MM.1S (cell line): ENCODE data around the gene ACSF3.
"Not testable (repeated sequence)": the region's sequence is repeated elsewhere in the genome, so short reads cannot be mapped to it uniquely, and the experiment has no call there.

Experiments used
- DNase-seq: peaks from one replicate; pipeline ENCODE4 v3.0.0-alpha.2; 2015
- H2AFZ ChIP-seq: fragments of 300-600 bp; sonication (generic); 2 replicates; pipeline ENCODE4 v1.6.0; 2016; ENCODE audit warnings: antibody characterized with exemption, low read length
- H3F3A ChIP-seq: fragments of 300-600 bp; sonication (generic); 2 replicates; pipeline ENCODE4 v1.6.1; 2016; ENCODE audit warnings: mild to moderate bottlenecking, antibody characterized with exemption, low read length, moderate library complexity, mixed read lengths; ENCODE audit not compliant: insufficient read depth
- H3K27ac ChIP-seq: fragments of 300-600 bp; sonication (generic); 2 replicates; pipeline ENCODE4 v1.5.1; 2016; ENCODE audit warnings: mild to moderate bottlenecking, low read length
- H3K27me3 ChIP-seq: fragments of 300-600 bp; sonication (generic); replicated peaks from 2 replicates; pipeline ENCODE4 v1.6.0; 2016; ENCODE audit warnings: low read length; ENCODE audit not compliant: insufficient read depth
- H3K36me3 ChIP-seq: fragments of 300-600 bp; sonication (generic); replicated peaks from 2 replicates; pipeline ENCODE4 v1.6.1; 2016; ENCODE audit warnings: mild to moderate bottlenecking, low read length, mixed read lengths; ENCODE audit not compliant: insufficient read depth
- H3K4me1 ChIP-seq: fragments of 300-600 bp; sonication (generic); 2 replicates; pipeline ENCODE4 v1.6.1; 2016; ENCODE audit warnings: low read length, mixed read lengths
- H3K4me2 ChIP-seq: fragments of 300-600 bp; sonication (generic); 2 replicates; pipeline ENCODE4 v1.6.0; 2016; ENCODE audit warnings: low read depth, low read length
- H3K4me3 ChIP-seq: fragments of 300-600 bp; sonication (generic); 2 replicates; pipeline ENCODE4 v1.5.1; 2016; ENCODE audit warnings: low read length, mixed read lengths
- H3K79me2 ChIP-seq: fragments of 300-600 bp; sonication (generic); 2 replicates; pipeline ENCODE4 v1.6.1; 2016; ENCODE audit warnings: mixed run types, low read length, mixed read lengths
- H3K9ac ChIP-seq: fragments of 300-600 bp; sonication (generic); 2 replicates; pipeline ENCODE4 v1.6.1; 2016; ENCODE audit warnings: low read length, mixed read lengths
- H3K9me2 ChIP-seq: fragments of 300-600 bp; sonication (generic); replicated peaks from 2 replicates; pipeline ENCODE4 v1.6.1; 2016; ENCODE audit warnings: mild to moderate bottlenecking, low read length, mixed read lengths; ENCODE audit not compliant: insufficient read depth
- H3K9me3 ChIP-seq: fragments of 300-600 bp; sonication (generic); replicated peaks from 2 replicates; pipeline ENCODE4 v1.6.1; 2016; ENCODE audit warnings: mild to moderate bottlenecking, low read length, mixed read lengths; ENCODE audit not compliant: insufficient read depth
- H4K20me1 ChIP-seq: fragments of 300-600 bp; sonication (generic); 2 replicates; pipeline ENCODE4 v1.6.1; 2016; ENCODE audit warnings: mild to moderate bottlenecking, low read length, moderate library complexity, mixed read lengths; ENCODE audit not compliant: insufficient read depth
- EZH2 ChIP-seq: fragments of 300-600 bp; sonication (generic); optimal IDR thresholded peaks from 2 replicates; pipeline ENCODE3; 2017; ENCODE audit warnings: low read depth, mild to moderate bottlenecking, antibody characterized with exemption, low read length, mixed read lengths
- EZH2phosphoT487 ChIP-seq: fragments of 300-600 bp; sonication (generic); IDR thresholded peaks from 2 replicates; pipeline ENCODE4 v1.6.1; 2018; ENCODE audit warnings: antibody characterized with exemption, low read length
- TF ChIP-seq, protein P1 (sequence below): fragments of 300-600 bp; sonication (generic); IDR thresholded peaks from 2 replicates; pipeline ENCODE4 v1.5.1; 2016; ENCODE audit warnings: antibody characterized with exemption, low read length, mixed read lengths

Gene ACSF3

DNA sequence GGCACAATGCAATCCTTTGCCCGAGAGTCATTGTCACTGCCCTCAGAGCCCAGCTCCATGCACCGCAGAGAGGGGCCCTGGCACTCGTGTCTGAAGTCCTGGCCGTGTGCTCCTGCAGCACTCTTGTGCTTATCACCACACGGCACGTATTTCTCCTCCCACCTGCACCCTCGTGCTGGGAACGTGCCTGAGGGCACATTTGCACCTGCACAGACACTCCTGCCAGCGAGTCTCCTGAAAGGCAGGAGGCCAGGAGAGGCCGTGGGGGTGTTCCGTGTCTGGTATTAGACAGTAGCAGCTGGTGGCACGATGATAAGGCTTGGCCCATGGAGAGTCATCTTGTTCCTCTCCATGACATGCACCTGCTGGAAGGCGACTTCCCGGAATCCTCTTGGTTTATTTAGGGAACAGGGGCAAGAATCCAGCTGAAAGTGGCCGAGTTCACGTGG, 3.4 kb upstream of the ACSF3 start:
- no peak overlapping the region for H3K4me2 ChIP-seq
- H3K79me2 ChIP-seq = peaks cover 12% of the 10 kb centered on the region
- H3F3A ChIP-seq = no peaks in the 10 kb centered on the region
- no peaks in the 10 kb centered on the region for H3K9me2 ChIP-seq
- H4K20me1 ChIP-seq = no peaks in the 10 kb centered on the region
- no peaks in the 10 kb centered on the region for H3K9me3 ChIP-seq
- no peaks in the 10 kb centered on the region for H3K36me3 ChIP-seq
- H3K27me3 ChIP-seq = no peaks in the 10 kb centered on the region; the same call in 1 of the 2 replicates
- peaks cover 14% of the 10 kb centered on the region; the same call in 1 of the 2 replicates for H3K4me1 ChIP-seq
- no peak for DNase-seq
- H3K4me3 ChIP-seq = no peak overlapping the region
- no peak overlapping the region for H3K9ac ChIP-seq
- no peak overlapping the region for H3K27ac ChIP-seq
- H2AFZ ChIP-seq = no peak overlapping the region
- TF ChIP-seq, protein P1, sequence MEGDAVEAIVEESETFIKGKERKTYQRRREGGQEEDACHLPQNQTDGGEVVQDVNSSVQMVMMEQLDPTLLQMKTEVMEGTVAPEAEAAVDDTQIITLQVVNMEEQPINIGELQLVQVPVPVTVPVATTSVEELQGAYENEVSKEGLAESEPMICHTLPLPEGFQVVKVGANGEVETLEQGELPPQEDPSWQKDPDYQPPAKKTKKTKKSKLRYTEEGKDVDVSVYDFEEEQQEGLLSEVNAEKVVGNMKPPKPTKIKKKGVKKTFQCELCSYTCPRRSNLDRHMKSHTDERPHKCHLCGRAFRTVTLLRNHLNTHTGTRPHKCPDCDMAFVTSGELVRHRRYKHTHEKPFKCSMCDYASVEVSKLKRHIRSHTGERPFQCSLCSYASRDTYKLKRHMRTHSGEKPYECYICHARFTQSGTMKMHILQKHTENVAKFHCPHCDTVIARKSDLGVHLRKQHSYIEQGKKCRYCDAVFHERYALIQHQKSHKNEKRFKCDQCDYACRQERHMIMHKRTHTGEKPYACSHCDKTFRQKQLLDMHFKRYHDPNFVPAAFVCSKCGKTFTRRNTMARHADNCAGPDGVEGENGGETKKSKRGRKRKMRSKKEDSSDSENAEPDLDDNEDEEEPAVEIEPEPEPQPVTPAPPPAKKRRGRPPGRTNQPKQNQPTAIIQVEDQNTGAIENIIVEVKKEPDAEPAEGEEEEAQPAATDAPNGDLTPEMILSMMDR = no peak
- TF ChIP-seq EZH2 (no peak), EZH2phosphoT487 (no peak)

DNA sequence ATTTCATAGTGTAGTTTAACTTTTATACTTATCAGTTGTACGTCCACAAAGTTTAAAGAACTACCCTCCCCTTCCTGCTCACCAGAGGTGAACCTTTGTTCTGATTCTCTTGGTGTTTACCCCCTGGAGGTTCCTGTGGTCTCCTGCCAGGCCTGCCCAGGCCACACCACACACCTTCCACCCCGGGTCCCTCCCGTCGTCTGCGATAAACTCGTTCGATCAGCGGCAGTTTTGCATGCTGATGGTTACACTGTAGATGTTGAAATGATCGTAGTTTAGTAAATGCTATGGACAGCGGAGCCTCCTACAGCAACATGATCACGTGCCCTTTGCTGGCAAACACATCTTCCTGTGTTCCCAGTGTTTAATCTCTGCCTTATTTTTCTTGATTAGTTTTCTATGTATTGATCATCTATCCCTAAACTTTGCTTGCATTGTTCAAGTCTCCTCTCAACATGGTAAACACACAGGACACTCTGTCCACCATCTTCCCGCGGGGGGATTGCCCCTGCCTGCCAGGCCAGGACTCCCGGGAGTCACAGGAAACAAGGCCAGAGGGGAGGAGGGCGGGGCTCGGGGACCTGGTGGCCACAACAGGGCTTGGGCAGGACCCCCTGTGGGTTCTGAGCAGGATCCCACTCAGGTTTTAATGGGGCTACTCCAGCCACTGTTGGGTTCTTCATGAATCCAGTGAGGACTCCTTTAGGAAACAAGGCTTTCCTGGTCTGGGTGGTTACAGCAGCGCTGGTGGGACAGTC, 2.8 kb upstream of the ACSF3 start:
- no peaks in the 10 kb centered on the region for H3K36me3 ChIP-seq
- TF ChIP-seq EZH2 (no peak), EZH2phosphoT487 (no peak)
- H2AFZ ChIP-seq = no peak overlapping the region
- H3K27ac ChIP-seq = no peak overlapping the region
- H3K27me3 ChIP-seq = no peaks in the 10 kb centered on the region; the same call in 1 of the 2 replicates
- H3F3A ChIP-seq = no peaks in the 10 kb centered on the region
- no peaks in the 10 kb centered on the region for H3K9me3 ChIP-seq
- no peaks in the 10 kb centered on the region for H4K20me1 ChIP-seq
- no peak overlapping the region for H3K9ac ChIP-seq
- no peak overlapping the region for H3K4me3 ChIP-seq
- peaks cover 17% of the 10 kb centered on the region for H3K79me2 ChIP-seq
- H3K4me1 ChIP-seq = peaks cover 14% of the 10 kb centered on the region; the same call in 1 of the 2 replicates
- peak overlapping the region; percentile 48; the same call in 1 of the 2 replicates for H3K4me2 ChIP-seq
- DNase-seq = no peak
- no peaks in the 10 kb centered on the region for H3K9me2 ChIP-seq

DNA sequence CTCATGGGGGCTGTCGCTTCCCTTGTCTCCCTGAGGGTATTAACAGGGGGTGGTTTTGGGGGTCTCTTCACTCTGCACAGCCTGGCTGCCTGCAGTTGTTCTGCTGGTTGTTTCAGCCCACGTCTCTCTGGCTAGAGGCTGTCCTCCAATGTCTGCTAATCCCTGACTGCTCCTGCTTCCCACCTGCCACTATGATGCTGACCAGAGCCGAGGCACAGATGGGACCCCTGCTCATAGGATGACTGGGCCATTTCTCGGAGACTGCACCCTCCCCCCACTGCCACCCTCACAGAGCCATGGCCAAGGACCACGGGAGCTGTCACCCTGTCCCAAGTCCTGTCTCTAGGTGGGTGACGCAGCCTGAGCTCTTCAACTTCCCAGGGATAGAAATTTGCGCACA, 1.6 kb upstream of the ACSF3 start:
- Histone ChIP-seq H3K9me3 (no peaks in the 10 kb centered on the region), H3K4me2 (peak overlapping the region; percentile 48), H3K27me3 (no peaks in the 10 kb centered on the region), H2AFZ (0 out of 2 replicates have a peak overlapping the region, but pooled peaks have one; percentile 37), H4K20me1 (no peaks in the 10 kb centered on the region), H3K9ac (no peak overlapping the region), H3F3A (no peaks in the 10 kb centered on the region), H3K79me2 (peaks cover 29% of the 10 kb centered on the region), H3K27ac (no peak overlapping the region), H3K9me2 (no peaks in the 10 kb centered on the region), H3K4me3 (peak overlapping the region; percentile 22; the same call in 1 of the 2 replicates), H3K36me3 (no peaks in the 10 kb centered on the region), H3K4me1 (peaks cover 14% of the 10 kb centered on the region; the same call in 1 of the 2 replicates)
- TF ChIP-seq, protein P1 = no peak
- TF ChIP-seq EZH2phosphoT487 (no peak), EZH2 (no peak)
- DNase-seq = no peak

DNA sequence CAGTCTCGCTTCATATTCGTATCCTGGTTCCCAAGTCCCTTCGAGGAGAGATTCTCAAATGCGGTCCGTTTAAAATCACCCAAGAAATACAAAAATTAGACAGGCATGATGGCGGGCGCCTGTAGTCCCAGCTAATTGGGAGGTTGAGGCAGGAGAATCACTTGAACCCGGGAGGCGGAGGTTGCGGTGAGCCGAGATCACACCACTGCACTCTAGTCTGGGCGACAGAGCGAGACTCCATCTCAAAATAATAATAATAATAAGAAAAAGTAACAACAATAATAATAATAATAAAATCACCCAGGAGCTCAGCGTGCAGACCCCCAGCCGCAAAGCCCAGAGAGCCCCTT, 425 bp upstream of the ACSF3 start:
- H3K4me2 ChIP-seq, H2AFZ ChIP-seq, H3K36me3 ChIP-seq, H3K9me2 ChIP-seq, H3K9me3 ChIP-seq, H3F3A ChIP-seq, DNase-seq, H4K20me1 ChIP-seq, H3K27ac ChIP-seq, H3K27me3 ChIP-seq, H3K9ac ChIP-seq: not testable (repeated sequence)
- Histone ChIP-seq H3K4me1 (peaks cover 14% of the 10 kb centered on the region; the same call in 1 of the 2 replicates), H3K4me3 (peak overlapping the region; percentile 33; the same call in 1 of the 2 replicates), H3K79me2 (peaks cover 37% of the 10 kb centered on the region)
